ENCODE measurements around the gene KRT16.

KRT16 gene

GRCh38 chr17:41639492-41640473 lies 27.2 kb upstream of the KRT16 start:
- Histone ChIP-seq H3K27me3 (ENCODE audit: control insufficient read depth, insufficient read depth, low read length) (no peaks in the 10 kb centered on the region), H3K9ac (ENCODE audit: low read length) (no peak overlapping the region), H3K4me1 (ENCODE audit: control insufficient read depth, insufficient read depth, low read length) (no peaks in the 10 kb centered on the region), H3K27ac (ENCODE audit: low read depth, low read length) (no peak overlapping the region), H3K36me3 (ENCODE audit: control insufficient read depth, insufficient read depth, low read length) (no peaks in the 10 kb centered on the region), H3K4me3 (ENCODE audit: low read length) (no peak overlapping the region)

- no peaks in the 10 kb centered on the region for H3K4me1 ChIP-seq (ENCODE audit: control insufficient read depth, insufficient read depth, low read length)
- no peaks in the 10 kb centered on the region for H3K36me3 ChIP-seq (ENCODE audit: control insufficient read depth, insufficient read depth, low read length)
- H3K27ac ChIP-seq (ENCODE audit: low read depth, low read length) = no peak overlapping the region
- H3K9ac ChIP-seq (ENCODE audit: low read length) = no peak overlapping the region
- no peaks in the 10 kb centered on the region for H3K27me3 ChIP-seq (ENCODE audit: control insufficient read depth, insufficient read depth, low read length)
- H3K4me3 ChIP-seq (ENCODE audit: low read length) = no peak overlapping the region
Observed at GRCh38 chr17:41638941-41639340, 26.4 kb upstream of the KRT16 start.

GRCh38 chr17:41638194-41638593 lies 25.6 kb upstream of the KRT16 start:
- no peaks in the 10 kb centered on the region for H3K36me3 ChIP-seq (ENCODE audit: control insufficient read depth, insufficient read depth, low read length)
- H3K27ac ChIP-seq (ENCODE audit: low read depth, low read length) = no peak overlapping the region
- H3K4me1 ChIP-seq (ENCODE audit: control insufficient read depth, insufficient read depth, low read length) = no peaks in the 10 kb centered on the region
- H3K4me3 ChIP-seq (ENCODE audit: low read length) = no peak overlapping the region
- H3K27me3 ChIP-seq (ENCODE audit: control insufficient read depth, insufficient read depth, low read length) = no peaks in the 10 kb centered on the region
- no peak overlapping the region for H3K9ac ChIP-seq (ENCODE audit: low read length)

- Histone ChIP-seq H3K9ac (ENCODE audit: low read length) (no peak overlapping the region), H3K27ac (ENCODE audit: low read depth, low read length) (no peak overlapping the region), H3K36me3 (ENCODE audit: control insufficient read depth, insufficient read depth, low read length) (no peaks in the 10 kb centered on the region), H3K4me1 (ENCODE audit: control insufficient read depth, insufficient read depth, low read length) (no peaks in the 10 kb centered on the region), H3K4me3 (ENCODE audit: low read length) (no peak overlapping the region), H3K27me3 (ENCODE audit: control insufficient read depth, insufficient read depth, low read length) (no peaks in the 10 kb centered on the region)
Observed at GRCh38 chr17:41636652-41637051, 24.1 kb upstream of the KRT16 start.

- no peaks in the 10 kb centered on the region for H3K36me3 ChIP-seq (ENCODE audit: control insufficient read depth, insufficient read depth, low read length)
- H3K4me3 ChIP-seq (ENCODE audit: low read length) = no peak overlapping the region
- peaks cover 3% of the 10 kb centered on the region for H3K27me3 ChIP-seq (ENCODE audit: control insufficient read depth, insufficient read depth, low read length)
- no peak overlapping the region for H3K27ac ChIP-seq (ENCODE audit: low read depth, low read length)
- no peaks in the 10 kb centered on the region for H3K4me1 ChIP-seq (ENCODE audit: control insufficient read depth, insufficient read depth, low read length)
- H3K9ac ChIP-seq (ENCODE audit: low read length) = no peak overlapping the region
Observed at GRCh38 chr17:41635121-41636097, 22.8 kb upstream of the KRT16 start.

- H3K4me3 ChIP-seq (ENCODE audit: low read length) = no peak overlapping the region
- H3K9ac ChIP-seq (ENCODE audit: low read length) = no peak overlapping the region
- H3K4me1 ChIP-seq (ENCODE audit: control insufficient read depth, insufficient read depth, low read length) = no peaks in the 10 kb centered on the region
- no peak overlapping the region for H3K27ac ChIP-seq (ENCODE audit: low read depth, low read length)
- no peaks in the 10 kb centered on the region for H3K36me3 ChIP-seq (ENCODE audit: control insufficient read depth, insufficient read depth, low read length)
- peaks cover 3% of the 10 kb centered on the region for H3K27me3 ChIP-seq (ENCODE audit: control insufficient read depth, insufficient read depth, low read length)
Observed at GRCh38 chr17:41634639-41635038, 22.1 kb upstream of the KRT16 start.

GRCh38 chr17:41633556-41634199 lies 21.1 kb upstream of the KRT16 start:
- Histone ChIP-seq H3K9ac (ENCODE audit: low read length) (no peak overlapping the region), H3K27me3 (ENCODE audit: control insufficient read depth, insufficient read depth, low read length) (peaks cover 3% of the 10 kb centered on the region), H3K4me1 (ENCODE audit: control insufficient read depth, insufficient read depth, low read length) (no peaks in the 10 kb centered on the region), H3K36me3 (ENCODE audit: control insufficient read depth, insufficient read depth, low read length) (no peaks in the 10 kb centered on the region), H3K4me3 (ENCODE audit: low read length) (no peak overlapping the region), H3K27ac (ENCODE audit: low read depth, low read length) (no peak overlapping the region)

- Histone ChIP-seq H3K9ac (ENCODE audit: low read length) (no peak overlapping the region), H3K27me3 (ENCODE audit: control insufficient read depth, insufficient read depth, low read length) (peaks cover 3% of the 10 kb centered on the region), H3K27ac (ENCODE audit: low read depth, low read length) (no peak overlapping the region), H3K4me3 (ENCODE audit: low read length) (no peak overlapping the region), H3K36me3 (ENCODE audit: control insufficient read depth, insufficient read depth, low read length) (no peaks in the 10 kb centered on the region), H3K4me1 (ENCODE audit: control insufficient read depth, insufficient read depth, low read length) (no peaks in the 10 kb centered on the region)
Observed at GRCh38 chr17:41632482-41633105, 20.0 kb upstream of the KRT16 start.

- Histone ChIP-seq H3K27ac (ENCODE audit: low read depth, low read length) (no peak overlapping the region), H3K27me3 (ENCODE audit: control insufficient read depth, insufficient read depth, low read length) (peaks cover 3% of the 10 kb centered on the region), H3K4me3 (ENCODE audit: low read length) (no peak overlapping the region), H3K4me1 (ENCODE audit: control insufficient read depth, insufficient read depth, low read length) (no peaks in the 10 kb centered on the region), H3K9ac (ENCODE audit: low read length) (no peak overlapping the region), H3K36me3 (ENCODE audit: control insufficient read depth, insufficient read depth, low read length) (no peaks in the 10 kb centered on the region)
Observed at GRCh38 chr17:41631898-41632285, 19.3 kb upstream of the KRT16 start.

GRCh38 chr17:41631025-41631897 lies 18.7 kb upstream of the KRT16 start:
- H3K4me1 ChIP-seq (ENCODE audit: control insufficient read depth, insufficient read depth, low read length) = no peaks in the 10 kb centered on the region

More at GRCh38 chr17:41631025-41631897, 18.7 kb upstream of the KRT16 start:
- no peak overlapping the region for H3K27ac ChIP-seq (ENCODE audit: low read depth, low read length)
- H3K4me3 ChIP-seq (ENCODE audit: low read length) = no peak overlapping the region
- no peak overlapping the region for H3K9ac ChIP-seq (ENCODE audit: low read length)
- H3K27me3 ChIP-seq (ENCODE audit: control insufficient read depth, insufficient read depth, low read length) = peaks cover 3% of the 10 kb centered on the region
- no peaks in the 10 kb centered on the region for H3K36me3 ChIP-seq (ENCODE audit: control insufficient read depth, insufficient read depth, low read length)
